GM08714 (cell line): ENCODE results near the gene UTP4.
"Not testable (repeated sequence)": the region's sequence is repeated elsewhere in the genome, so short reads cannot be mapped to it uniquely, and the experiment has no call there.

ENCODE experiments used
- H3K4me3 ChIP-seq: fragments of 200-500 bp; sonication (Bioruptor generic); 2 replicates; pipeline ENCODE4 v1.5.1; 2014; ENCODE audit warnings: mild to moderate bottlenecking, low read length, inconsistent platforms
- ZNF274 ChIP-seq: IDR thresholded peaks from 2 replicates; pipeline ENCODE4 v1.6.1; 2012; ENCODE audit warnings: mild to moderate bottlenecking, low read depth, low read length

Gene UTP4

DNA sequence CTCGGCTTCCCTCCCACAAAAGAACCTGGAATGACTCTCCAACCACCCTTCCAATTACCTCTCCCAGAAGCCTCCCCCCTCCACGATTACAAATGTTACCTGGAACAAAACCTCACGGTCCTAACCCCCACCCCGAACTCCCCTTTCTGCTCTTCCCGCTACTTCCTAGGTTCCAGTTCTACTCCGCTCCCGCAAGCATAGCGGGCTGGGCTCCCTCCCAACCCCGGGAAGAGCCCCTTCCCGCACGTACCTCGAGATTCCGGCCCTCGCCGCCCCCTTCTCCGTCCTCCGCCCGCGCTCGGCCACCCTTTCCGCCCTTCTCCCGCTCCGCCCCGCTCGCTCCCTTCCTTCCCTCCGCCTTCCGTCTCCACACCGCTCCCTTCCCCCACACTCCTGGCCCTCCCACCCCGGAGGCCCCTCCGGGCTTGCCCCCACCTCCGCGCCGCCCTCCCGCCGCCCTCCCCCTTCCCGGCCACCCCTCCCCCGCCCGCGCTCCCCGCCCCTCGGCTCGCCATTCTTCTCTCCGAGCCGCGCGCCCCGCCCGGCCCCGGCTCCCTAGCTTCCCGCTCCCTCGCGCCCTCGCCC is 518 bp upstream of the UTP4 start:
- no peak for TF ChIP-seq ZNF274
- peak overlapping the region; percentile 100 for H3K4me3 ChIP-seq

GRCh38 chr16:69133373-69133954 is 1.0 kb downstream of the UTP4 start:
- H3K4me3 ChIP-seq: peak overlapping the region; percentile 100
- no peak for TF ChIP-seq ZNF274

DNA sequence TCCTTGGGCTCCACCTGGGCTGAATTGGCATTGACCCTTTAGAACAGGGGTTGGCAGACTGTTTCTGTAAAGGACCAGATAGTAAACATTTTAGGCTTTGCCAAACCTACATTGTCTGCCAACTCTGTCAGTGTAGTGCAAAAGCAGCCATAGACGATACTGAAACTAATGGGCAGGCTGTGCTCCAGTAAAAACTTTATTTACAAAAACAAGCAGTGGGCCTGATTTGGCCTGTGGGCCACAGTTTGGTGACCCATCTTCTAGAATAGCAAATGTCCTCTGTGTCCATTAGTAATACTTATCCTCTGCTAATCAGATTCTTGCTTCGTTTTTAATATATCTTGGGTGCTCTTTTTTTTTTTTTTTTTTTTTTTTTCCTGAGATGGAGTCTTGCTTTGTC is 6.2 kb downstream of the UTP4 start:
- no peak for TF ChIP-seq ZNF274
- H3K4me3 ChIP-seq: no peak overlapping the region

DNA sequence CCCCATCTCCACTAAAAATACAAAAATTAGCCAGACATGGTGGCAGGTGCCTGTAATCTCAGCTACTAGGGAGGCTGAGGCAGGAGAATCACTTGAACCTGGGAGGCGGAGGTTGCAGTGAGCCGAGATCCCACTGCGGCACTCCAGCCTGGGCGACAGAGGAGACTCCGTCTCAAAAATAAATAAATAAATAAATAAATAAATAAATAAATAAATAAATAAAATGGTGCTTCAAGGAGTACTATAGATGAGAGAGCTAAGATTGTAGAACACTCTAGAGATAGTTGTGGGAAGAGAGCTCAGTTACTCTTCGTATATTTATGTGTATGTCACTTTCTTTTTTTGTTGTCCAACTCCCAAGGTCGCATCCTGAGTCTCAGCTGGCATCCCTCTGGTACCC is 7.0 kb downstream of the UTP4 start:
- not testable (repeated sequence) for H3K4me3 ChIP-seq

GRCh38 chr16:69141014-69141413 is 8.6 kb downstream of the UTP4 start:
- TF ChIP-seq ZNF274: no peak

DNA sequence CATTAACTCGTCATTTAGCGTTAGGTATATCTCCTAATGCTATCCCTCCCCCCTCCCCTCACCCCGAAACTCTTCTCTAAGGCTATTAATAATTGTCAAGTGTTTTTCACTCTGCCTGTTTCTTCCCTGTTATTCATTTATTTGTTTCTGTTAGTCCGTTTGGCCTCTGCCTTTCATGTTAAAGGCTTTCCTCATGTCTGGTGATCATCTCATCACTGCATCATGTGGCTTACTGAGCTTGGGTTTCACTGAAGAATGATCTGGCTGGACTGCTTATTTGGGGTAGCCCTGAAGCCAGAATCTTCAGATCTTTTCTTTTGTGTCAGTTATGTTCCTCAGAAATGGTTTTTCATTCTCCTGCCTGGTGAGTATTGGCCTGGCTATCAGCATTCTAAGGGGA is 9.5 kb downstream of the UTP4 start:
- no peak overlapping the region for H3K4me3 ChIP-seq
- TF ChIP-seq ZNF274: no peak

More at GRCh38 chr16:69141014-69141413, 8.6 kb downstream of the UTP4 start:
- H3K4me3 ChIP-seq: no peak overlapping the region

DNA sequence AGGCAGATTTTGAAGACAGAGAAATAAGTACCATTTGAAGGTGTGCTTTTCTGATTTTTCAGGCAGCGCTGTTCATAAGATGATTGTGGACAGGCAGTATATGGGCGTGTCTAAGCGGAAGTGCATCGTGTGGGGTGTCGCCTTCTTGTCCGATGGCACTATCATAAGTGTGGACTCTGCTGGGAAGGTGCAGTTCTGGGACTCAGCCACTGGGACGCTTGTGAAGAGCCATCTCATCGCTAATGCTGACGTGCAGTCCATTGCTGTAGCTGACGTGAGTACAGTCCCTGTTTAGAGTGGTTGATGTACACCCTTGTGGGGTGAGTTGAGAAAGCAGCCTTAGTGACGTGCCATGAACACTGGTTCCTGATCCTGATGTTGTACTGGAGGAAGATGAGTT is 10.7 kb downstream of the UTP4 start:
- no peak for TF ChIP-seq ZNF274

DNA sequence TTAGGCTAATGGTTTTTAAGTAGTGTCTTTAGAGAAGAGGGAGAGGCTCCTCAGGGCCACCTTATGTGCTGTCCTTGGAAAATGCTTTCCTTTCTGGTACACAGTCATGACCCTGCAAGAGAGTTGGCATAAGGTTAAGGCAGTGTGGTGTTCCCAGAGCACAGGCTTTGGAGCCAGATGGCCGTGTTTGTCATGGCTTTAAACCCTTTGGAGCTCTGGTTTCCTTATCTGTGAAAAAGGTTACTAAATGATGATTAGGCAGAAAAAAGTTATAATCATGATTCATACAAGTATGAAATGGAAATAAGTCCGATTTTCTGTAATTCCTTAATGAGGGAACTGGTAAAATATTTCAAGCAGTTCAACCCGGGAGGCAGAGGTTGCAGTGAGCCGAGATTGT is 13.2 kb downstream of the UTP4 start:
- H3K4me3 ChIP-seq: no peak overlapping the region
- TF ChIP-seq ZNF274: no peak

More for the DNA sequence above, 10.7 kb downstream of the UTP4 start:
- H3K4me3 ChIP-seq: no peak overlapping the region

DNA sequence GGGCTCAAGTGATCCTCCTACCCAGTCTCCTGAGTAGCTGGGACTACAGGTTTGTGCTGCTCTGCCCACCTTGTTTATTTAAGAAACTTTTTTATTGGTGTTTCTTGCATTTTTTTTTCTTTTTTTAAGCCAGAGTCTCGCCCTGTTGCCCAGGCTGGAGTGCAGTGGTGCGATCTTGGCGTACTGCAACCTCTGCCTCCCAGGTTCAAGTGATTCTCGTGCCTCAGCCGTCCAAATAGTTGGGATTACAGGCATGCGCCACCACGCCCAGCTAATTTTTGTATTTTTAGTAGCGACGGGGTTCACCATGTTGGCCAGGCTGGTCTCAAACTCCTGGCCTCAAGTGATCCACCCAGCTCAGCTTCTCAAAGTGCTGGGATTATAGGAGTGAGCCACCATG is 17.2 kb downstream of the UTP4 start:
- not testable (repeated sequence) for H3K4me3 ChIP-seq

DNA sequence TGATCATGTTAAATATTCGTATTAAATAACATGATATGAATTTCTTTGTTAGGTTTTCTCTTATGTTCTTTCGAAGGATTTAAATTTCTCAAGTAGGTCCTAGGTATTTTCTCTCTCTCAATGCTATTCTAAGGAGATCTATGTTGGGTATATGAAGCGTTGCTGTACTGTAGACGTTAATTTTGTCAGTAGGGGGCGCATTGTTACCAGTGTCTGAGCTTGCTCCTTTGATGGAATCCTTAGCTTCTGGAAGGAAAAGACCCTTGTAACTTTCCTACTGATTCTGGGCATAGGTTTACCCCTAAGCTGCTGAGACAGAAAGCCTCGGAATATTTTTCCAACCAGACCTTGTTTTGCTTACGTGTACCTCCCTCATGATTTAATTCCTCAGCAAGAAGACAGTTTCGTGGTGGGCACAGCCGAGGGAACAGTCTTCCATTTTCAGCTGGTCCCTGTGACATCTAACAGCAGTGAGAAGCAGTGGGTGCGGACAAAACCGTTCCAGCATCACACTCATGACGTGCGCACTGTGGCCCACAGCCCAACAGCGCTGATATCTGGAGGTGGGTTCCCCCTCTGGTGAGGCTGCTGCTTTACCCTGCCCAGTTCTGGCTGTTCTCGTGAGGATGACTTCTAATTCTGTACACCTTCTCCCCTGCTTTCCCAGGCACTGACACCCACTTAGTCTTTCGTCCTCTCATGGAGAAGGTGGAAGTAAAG is 17.9 kb downstream of the UTP4 start:
- no peak overlapping the region for H3K4me3 ChIP-seq
- no peak for TF ChIP-seq ZNF274

GRCh38 chr16:69157196-69157595 is 24.7 kb downstream of the UTP4 start:
- no peak for TF ChIP-seq ZNF274
- H3K4me3 ChIP-seq: no peak overlapping the region

DNA sequence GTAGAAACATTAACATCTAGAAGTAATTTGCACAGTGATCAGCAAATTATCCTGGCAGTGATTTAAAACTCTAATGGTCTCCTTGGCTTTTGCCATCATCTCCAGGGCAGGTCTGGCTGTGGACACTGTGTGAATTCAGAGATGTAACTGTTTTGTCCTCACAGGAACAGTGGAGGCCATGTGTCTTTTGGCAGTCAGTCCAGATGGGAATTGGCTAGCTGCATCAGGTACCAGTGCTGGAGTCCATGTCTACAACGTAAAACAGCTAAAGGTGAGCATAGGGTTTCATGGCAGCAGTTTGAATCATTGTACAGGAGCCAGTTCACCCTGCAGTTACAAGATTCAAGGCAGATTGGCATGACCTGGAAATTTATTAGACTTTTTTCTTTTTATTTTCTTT is 27.7 kb downstream of the UTP4 start:
- TF ChIP-seq ZNF274: no peak
- no peak overlapping the region for H3K4me3 ChIP-seq

GRCh38 chr16:69165584-69165983 is 33.1 kb downstream of the UTP4 start:
- TF ChIP-seq ZNF274: no peak
- H3K4me3 ChIP-seq: no peak overlapping the region

GRCh38 chr16:69166221-69166833 is 33.9 kb downstream of the UTP4 start:
- TF ChIP-seq ZNF274: no peak
- H3K4me3 ChIP-seq: no peak overlapping the region

GRCh38 chr16:69166946-69167930 is 34.8 kb downstream of the UTP4 start:
- no peak for TF ChIP-seq ZNF274
- H3K4me3 ChIP-seq: no peak overlapping the region
